Rectal smooth muscle tissue (tissue), 1 donor: ENCODE measurements around the gene GARIN5B.

Source experiments
- H3K27ac ChIP-seq: one replicate; pipeline ENCODE4 v1.7.0; 2013; ENCODE audit warnings: low read depth, low read length, inconsistent platforms
- H3K27me3 ChIP-seq: one replicate; pipeline ENCODE4 v1.7.0; 2013; ENCODE audit warnings: low read length; ENCODE audit not compliant: control insufficient read depth, insufficient read depth
- H3K36me3 ChIP-seq: one replicate; pipeline ENCODE4 v1.7.0; 2013; ENCODE audit warnings: low read length; ENCODE audit not compliant: control insufficient read depth, insufficient read depth
- H3K4me1 ChIP-seq: one replicate; pipeline ENCODE4 v1.7.0; 2013; ENCODE audit warnings: low read length; ENCODE audit not compliant: control insufficient read depth, insufficient read depth
- H3K4me3 ChIP-seq: one replicate; pipeline ENCODE4 v1.7.0; 2013; ENCODE audit warnings: low read length
- H3K9ac ChIP-seq: one replicate; pipeline ENCODE4 v1.7.0; 2013; ENCODE audit warnings: low read length

GARIN5B gene

DNA sequence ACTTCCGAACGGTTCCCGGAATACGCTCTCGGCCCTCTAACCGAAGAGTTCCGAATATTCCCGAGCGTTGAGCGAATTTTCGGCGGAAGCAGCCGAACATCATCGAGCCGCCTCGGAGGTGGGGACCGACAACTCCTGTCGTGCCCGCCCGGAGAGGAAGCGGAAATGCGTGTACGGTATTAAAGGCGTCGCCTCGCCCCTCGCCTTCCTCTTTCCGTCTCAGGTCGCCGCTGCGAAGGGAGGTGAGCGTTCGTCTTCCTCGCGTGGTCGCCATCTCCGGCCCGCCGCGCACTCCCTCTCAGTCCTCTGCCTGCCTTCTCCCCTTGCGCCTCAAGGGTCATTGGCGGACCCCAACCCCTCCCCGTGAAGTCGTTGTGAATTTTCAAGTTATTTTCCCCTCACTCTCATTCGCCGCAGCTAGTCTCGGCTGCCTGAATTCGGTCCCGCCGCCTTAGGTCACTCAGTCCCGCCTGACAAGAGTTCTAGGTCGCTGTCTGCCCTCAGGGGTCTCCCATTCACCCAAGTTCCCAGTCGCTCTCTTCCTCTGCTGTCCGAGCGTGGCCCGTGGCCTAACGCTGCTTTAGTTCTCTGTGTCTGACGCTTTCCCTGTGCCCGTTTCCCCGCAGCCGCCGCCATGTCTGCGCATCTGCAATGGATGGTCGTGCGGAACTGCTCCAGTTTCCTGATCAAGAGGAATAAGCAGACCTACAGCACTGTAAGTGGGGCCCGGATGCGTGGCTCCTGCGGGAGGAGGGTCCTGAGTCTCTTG lies 22.8 kb upstream of the GARIN5B start, which contains the start of gene RPL28:
Gene RPL28 (plus strand): TSS at position 209 of the 769 bp plus-strand sequence. CDS start 426 bp downstream, at position 635.
- peaks cover 28% of the 10 kb centered on the region for H3K36me3 ChIP-seq
- H3K9ac ChIP-seq: peak within 1 kb of the TSS; percentile 97
- peaks cover 19% of the 10 kb centered on the region for H3K4me1 ChIP-seq
- peak within 1 kb of the TSS; percentile 98 for H3K4me3 ChIP-seq
- H3K27me3 ChIP-seq: no peaks in the 10 kb centered on the region
- H3K27ac ChIP-seq: peak within 1 kb of the TSS; percentile 97

DNA sequence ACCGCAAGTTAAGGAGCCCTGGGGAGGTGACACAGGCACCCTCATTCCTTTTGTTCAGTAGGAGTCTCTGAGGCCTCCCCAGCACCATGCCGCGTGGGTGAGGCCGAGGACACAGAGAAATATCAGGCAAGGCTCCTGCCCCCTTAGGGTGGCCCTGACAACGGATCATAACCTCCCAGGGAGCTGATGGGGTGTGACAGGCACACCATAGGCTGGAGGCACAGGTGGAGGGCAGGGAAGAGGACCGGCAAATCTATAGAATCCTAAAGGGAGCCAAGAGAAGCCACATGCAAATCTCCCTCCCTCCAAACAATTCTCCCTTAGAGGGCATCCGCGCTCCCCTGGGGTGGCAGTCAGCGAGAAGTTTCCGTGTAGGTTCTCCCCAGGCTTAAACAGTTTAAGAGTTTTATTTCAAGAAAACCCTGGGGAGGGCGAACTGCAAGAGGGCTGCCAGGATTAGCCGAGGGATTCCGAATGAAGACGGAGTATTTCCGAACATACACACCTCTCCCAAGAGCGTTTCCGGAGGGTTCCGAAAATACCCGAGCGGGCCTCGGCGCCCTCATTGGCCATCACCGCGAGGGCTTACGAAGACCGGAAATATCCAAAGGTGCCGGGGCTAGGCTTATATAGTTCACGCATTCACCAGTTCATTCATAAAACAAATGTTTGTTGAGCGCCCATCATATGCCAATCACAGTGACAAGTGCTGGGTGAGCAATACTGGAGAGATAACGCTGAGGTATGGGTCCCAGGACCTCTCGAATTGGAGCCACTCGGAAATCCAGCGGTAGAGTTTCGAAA lies 22.1 kb upstream of the GARIN5B start:
- H3K36me3 ChIP-seq: peaks cover 25% of the 10 kb centered on the region
- peak overlapping the region; percentile 97 for H3K27ac ChIP-seq
- H3K4me1 ChIP-seq: peaks cover 19% of the 10 kb centered on the region
- H3K27me3 ChIP-seq: no peaks in the 10 kb centered on the region
- peak overlapping the region; percentile 74 for H3K4me3 ChIP-seq
- peak overlapping the region; percentile 69 for H3K9ac ChIP-seq

DNA sequence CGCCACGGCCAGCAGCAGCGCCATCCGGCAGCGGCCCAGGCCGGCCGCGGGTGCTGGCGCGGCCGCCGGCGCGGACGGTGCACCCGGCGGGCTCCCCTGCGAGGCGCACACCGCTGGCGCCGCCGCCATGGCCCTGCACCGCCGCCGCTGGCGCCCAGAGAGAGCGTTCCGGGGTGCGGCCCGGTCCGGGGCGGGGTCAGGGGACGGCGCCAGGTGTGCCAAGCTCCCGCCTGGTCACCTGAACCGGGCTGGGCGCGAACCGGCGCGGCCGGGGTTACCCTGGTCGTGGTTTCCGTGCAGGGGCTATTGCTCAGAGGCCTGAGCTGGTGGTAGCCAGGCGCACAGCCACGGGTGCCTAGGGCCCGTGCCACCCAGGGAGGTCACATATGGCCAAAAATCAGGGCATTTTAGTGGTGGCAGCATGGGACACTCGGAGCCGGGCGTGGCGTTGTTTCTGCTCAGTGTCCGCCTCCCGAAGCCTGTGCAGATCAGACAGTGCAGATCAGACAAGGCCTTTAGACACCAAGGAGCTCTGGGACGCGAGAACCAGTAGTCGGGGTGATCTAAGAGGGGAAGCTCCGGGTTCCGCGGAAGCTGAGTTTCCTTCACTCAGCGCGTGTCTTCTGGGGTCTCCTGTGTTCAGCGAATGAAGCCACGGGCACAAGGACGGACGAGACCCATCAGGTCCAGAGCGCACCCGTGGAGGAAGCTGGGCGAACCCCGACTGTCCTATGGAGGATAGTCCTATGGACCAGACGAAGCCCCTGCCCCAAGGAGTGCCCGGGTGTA lies 21.3 kb upstream of the GARIN5B start, which contains the start of gene TMEM238:
Gene TMEM238 (minus strand): TSS at position 162 of the 789 bp plus-strand sequence. CDS start 33 bp downstream, at position 129.
- peak within 1 kb of the TSS; percentile 69 for H3K9ac ChIP-seq
- H3K4me1 ChIP-seq: peaks cover 19% of the 10 kb centered on the region

DNA sequence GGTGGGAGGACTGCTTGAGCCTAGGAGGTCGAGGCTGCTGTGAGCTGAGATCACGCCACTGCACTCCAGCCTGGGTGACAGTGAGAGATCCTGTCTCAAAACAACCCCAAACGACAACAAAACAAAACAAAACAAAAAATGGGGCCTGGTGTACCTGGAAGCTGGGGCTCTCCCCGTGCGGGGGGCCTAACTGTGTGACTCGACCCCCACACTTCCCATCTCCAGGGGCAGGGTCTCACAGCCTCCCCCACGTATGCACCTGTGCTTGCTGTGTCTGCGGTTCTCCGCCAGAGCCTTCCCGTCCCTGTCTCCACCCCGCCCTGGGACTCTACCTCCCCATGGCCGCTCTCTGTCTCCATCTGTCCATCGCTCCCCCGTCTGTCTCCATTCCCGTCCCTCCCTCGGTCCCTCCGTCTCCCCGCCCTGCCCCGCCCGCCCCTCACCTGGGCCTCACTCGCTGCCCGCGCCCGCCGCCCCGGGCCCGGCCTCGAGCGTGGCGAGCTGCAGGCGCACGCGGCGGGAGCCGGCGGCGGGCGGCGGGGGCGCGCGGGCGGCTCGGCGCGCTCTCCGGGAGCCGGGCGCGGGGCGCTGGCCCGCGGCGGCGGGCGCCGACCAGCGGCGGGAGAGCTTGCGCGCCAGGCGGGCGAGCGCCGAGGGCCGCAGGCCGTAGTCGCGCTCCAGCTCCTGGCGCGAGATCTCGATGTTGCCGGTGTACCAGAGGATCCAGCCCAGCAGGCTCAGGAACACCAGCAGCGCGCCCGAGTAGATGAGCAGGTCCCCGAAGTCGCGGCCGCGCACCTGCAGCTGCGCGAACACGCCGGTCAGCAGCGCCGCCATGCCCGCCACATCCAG lies 20.4 kb upstream of the GARIN5B start:
- Histone ChIP-seq H3K27me3 (no peaks in the 10 kb centered on the region), H3K27ac (peak overlapping the region; percentile 97), H3K4me3 (peak overlapping the region; percentile 74), H3K36me3 (peaks cover 11% of the 10 kb centered on the region), H3K9ac (peak overlapping the region; percentile 24), H3K4me1 (peaks cover 18% of the 10 kb centered on the region)

More for the DNA sequence above, 21.3 kb upstream of the GARIN5B start, which contains the start of gene TMEM238:
- Histone ChIP-seq H3K27ac (peak within 1 kb of the TSS; percentile 97), H3K27me3 (no peaks in the 10 kb centered on the region), H3K36me3 (peaks cover 18% of the 10 kb centered on the region), H3K4me3 (peak within 1 kb of the TSS; percentile 74)

DNA sequence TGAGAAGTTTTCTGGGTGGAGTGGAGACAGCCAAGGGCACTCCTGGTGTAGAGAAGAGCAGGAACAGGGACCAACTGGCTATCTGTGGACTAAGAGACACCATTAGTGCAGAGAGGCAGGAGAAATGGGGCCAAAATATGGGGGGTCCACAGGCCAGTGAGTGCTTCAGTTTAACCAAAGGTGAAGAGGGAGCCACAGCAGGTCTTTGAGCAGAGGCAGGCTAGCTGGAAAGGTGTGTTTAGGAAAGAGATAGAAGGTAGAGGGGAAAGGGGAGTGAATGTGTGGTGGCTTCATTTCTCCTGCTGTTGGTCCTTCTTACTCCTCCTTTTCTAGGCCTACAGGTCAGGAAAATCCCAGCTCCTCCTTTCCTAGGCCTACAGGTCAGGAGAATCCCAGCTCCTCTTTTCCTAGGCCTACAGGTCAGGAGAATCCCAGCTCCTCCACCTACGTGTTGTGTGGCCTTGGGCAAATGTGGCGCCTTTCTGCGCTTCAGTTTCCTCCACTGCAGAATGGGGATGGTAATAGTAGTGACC lies 19.5 kb upstream of the GARIN5B start:
- peaks cover 15% of the 10 kb centered on the region for H3K4me1 ChIP-seq
- H3K9ac ChIP-seq: no peak overlapping the region
- H3K27me3 ChIP-seq: no peaks in the 10 kb centered on the region
- H3K4me3 ChIP-seq: no peak overlapping the region
- no peak overlapping the region for H3K27ac ChIP-seq
- H3K36me3 ChIP-seq: peaks cover 3% of the 10 kb centered on the region

DNA sequence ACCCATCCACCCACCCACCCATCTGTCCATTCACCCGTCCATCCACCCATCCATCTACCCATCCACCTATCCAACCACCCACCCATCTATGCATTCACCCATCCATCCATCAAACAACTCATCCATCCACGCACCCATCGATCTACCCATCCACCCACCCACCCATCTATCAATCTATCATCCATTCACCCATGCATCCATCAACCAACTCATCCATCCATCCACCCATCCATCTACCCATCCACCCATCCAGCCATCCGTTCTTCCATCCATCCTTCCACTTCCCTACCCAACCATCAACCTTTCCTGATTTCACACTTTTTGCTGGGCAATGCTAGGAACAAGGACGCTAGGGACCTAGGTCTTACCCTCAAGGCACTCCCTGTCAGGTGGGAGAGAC lies 19.0 kb upstream of the GARIN5B start:
- Histone ChIP-seq H3K4me1 (peaks cover 9% of the 10 kb centered on the region), H3K27ac (no peak overlapping the region), H3K9ac (no peak overlapping the region), H3K4me3 (no peak overlapping the region), H3K36me3 (no peaks in the 10 kb centered on the region), H3K27me3 (no peaks in the 10 kb centered on the region)

DNA sequence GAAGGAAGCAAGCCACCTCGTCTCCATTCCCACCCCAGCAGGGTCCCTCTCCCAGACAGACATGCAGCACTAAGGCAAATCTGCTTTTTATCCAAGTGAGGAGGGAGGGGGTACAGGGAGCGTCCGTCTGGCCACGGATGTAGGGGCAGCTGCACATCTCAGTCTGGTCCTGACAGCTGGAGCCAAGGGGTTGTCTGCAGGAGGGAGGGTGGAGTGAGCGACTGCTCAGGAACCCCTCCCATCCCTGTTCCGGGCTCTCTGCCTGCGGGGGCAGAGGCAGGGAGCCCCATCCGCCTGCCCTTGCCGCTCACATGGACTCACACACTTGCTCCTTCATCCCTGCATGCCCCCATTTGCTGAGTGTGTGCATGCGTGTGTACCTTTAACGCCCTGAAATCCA lies 16.1 kb upstream of the GARIN5B start:
- no peaks in the 10 kb centered on the region for H3K36me3 ChIP-seq
- H3K27me3 ChIP-seq: peaks cover 5% of the 10 kb centered on the region
- no peak overlapping the region for H3K9ac ChIP-seq
- peaks cover 4% of the 10 kb centered on the region for H3K4me1 ChIP-seq
- no peak overlapping the region for H3K27ac ChIP-seq
- no peak overlapping the region for H3K4me3 ChIP-seq

DNA sequence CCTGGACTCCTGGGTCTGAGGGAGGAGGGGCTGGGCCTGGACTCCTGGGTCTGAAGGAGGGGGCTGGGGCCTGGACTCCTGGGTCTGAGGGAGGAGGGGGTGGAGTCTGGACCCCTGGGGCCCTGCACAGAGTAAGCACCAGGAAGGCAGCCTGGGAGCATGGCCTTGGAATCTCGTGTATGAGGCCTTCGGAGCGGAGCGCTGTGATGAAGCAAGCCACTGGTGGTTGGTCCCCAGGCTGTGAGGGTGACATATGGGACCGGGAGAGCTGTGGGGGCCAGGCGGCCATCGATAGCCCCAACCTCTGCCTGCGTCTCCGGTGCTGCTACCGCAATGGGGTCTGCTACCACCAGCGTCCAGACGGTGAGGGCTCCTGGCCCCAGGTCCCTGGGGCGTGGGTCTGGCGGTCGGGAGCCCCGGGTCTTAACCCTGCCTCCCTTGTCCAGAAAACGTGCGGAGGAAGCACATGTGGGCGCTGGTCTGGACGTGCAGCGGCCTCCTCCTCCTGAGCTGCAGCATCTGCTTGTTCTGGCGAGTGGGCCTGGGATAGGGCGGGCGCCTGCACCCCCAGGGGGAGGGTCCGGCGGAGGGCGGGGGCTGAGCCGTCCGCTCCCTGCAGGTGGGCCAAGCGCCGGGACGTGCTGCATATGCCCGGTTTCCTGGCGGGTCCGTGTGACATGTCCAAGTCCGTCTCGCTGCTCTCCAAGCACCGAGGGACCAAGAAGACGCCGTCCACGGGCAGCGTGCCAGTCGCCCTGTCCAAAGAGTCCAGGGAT lies 14.5 kb upstream of the GARIN5B start:
- Histone ChIP-seq H3K27me3 (peaks cover 15% of the 10 kb centered on the region), H3K4me3 (no peak overlapping the region), H3K27ac (no peak overlapping the region), H3K4me1 (no peaks in the 10 kb centered on the region), H3K9ac (no peak overlapping the region), H3K36me3 (no peaks in the 10 kb centered on the region)

DNA sequence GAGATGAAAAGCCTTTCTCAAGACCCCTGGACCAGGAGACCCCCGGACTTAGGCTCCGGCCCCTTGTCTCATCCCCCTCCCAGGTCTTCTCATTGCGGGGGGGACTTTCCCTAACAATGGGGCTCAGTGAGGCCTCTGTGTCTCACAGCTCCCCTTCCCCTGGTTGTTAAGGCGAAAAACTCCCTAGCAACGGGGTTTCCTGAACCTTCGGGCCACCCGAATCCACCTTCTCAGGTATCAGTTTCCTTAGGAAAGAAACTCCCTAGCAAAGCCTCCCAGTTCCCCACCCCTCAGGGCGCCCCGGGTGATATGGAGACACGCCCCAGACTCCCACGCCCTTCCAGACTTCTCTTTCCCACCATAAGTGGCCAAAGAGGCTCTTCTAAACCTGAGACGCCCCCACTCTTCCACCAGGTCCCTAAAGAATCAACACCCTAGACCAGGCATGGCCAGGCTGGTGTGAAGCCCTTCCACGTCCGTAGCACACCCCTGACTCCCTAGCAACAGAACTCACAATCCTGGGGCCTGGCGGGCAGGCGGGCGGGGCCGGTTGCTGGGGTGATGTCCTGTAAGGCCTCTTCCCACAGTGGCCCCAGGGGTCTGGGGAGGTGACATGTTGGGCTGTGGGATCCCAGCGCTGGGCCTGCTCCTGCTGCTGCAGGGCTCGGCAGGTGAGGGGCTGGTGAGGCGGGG lies 13.3 kb upstream of the GARIN5B start, which contains the start of gene TMEM190:
Gene TMEM190 (plus strand): TSS at position 586 of the 693 bp plus-strand sequence. CDS start 28 bp downstream, at position 614.
- no peaks in the 10 kb centered on the region for H3K36me3 ChIP-seq
- H3K4me3 ChIP-seq: no peak within 1 kb of the TSS
- H3K9ac ChIP-seq: no peak within 1 kb of the TSS
- peaks cover 19% of the 10 kb centered on the region for H3K27me3 ChIP-seq
- H3K4me1 ChIP-seq: no peaks in the 10 kb centered on the region
- no peak within 1 kb of the TSS for H3K27ac ChIP-seq

DNA sequence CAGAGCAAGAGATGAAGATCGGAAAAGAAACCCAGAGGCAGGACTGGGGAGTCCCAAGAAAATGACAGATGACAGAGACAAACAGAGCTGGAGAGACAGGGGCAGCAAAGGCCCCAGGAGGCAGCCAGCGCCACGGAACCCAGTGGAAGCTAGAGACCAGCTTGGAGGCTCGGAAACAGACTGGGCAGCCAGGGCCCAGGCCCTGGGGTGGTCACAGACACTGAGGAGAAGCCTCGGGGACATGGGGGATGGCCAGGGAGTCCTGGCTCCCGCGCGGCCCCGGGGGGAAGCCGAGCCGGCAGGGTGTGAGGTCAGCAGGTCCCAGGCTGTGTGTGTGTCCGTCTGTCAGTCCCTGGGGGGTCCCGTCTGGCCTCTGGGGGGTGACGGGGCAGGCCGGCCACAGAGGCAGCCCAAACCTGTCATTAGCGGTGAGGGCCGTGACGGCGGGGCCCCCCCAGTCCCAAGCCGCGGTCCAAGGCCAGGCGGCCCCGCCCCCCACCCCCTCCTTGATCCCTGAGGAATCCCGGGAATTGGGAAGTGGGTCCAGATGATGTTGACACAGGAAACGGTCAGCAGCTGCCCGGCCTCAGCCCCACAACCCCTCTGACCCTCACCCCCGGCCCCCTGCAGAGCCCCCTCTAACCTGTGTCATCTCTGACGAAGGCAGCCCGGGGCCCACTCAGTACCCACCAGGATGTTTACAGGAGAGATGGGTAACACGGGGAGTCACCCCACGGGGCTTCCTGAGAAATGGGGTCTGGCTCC lies 11.1 kb upstream of the GARIN5B start:
- Histone ChIP-seq H3K9ac (no peak overlapping the region), H3K36me3 (no peaks in the 10 kb centered on the region), H3K27me3 (peaks cover 34% of the 10 kb centered on the region), H3K4me3 (no peak overlapping the region), H3K4me1 (no peaks in the 10 kb centered on the region), H3K27ac (no peak overlapping the region)
